Ishikawa (cell line): ENCODE data around the gene PLCH1.

Experiments
- CEBPB ChIP-seq: IDR thresholded peaks from 2 replicates; pipeline ENCODE4 v1.6.1; 2012
- CREB1 ChIP-seq: IDR thresholded peaks from 2 replicates; pipeline ENCODE4 v1.6.1; 2012; ENCODE audit warnings: low read depth
- EGR1 ChIP-seq: IDR thresholded peaks from 2 replicates; pipeline ENCODE4 v1.6.1; 2012
- EP300 ChIP-seq: IDR thresholded peaks from 2 replicates; pipeline ENCODE4 v1.6.1; 2012; ENCODE audit warnings: borderline replicate concordance
- FOXM1 ChIP-seq: IDR thresholded peaks from 2 replicates; pipeline ENCODE4 v1.6.1; 2012; ENCODE audit warnings: low read depth, borderline replicate concordance
- NFIC ChIP-seq: IDR thresholded peaks from 2 replicates; pipeline ENCODE4 v1.6.1; 2012
- RAD21 ChIP-seq: IDR thresholded peaks from 2 replicates; pipeline ENCODE4 v1.6.1; 2012; ENCODE audit warnings: low read depth
- TAF1 ChIP-seq: IDR thresholded peaks from 2 replicates; pipeline ENCODE4 v1.6.1; 2012; ENCODE audit warnings: low read depth, mild to moderate bottlenecking
- TCF12 ChIP-seq: IDR thresholded peaks from 2 replicates; pipeline ENCODE4 v1.6.1; 2012; ENCODE audit warnings: low read depth
- TEAD4 ChIP-seq: IDR thresholded peaks from 2 replicates; pipeline ENCODE4 v1.6.1; 2012
- YY1 ChIP-seq: IDR thresholded peaks from 2 replicates; pipeline ENCODE4 v1.6.1; 2012; ENCODE audit warnings: low read depth
- ZBTB7A ChIP-seq: IDR thresholded peaks from 2 replicates; pipeline ENCODE4 v1.6.1; 2012; ENCODE audit warnings: low read depth
- TF ChIP-seq, protein P1 (sequence below): IDR thresholded peaks from 2 replicates; pipeline ENCODE4 v1.6.1; 2012; ENCODE audit warnings: low read depth, mild to moderate bottlenecking
- TF ChIP-seq, protein P2 (sequence below): IDR thresholded peaks from 2 replicates; pipeline ENCODE4 v1.6.1; 2012
- TF ChIP-seq, protein P3 (sequence below): IDR thresholded peaks from 2 replicates; pipeline ENCODE4 v1.6.1; 2012

PLCH1 gene

DNA sequence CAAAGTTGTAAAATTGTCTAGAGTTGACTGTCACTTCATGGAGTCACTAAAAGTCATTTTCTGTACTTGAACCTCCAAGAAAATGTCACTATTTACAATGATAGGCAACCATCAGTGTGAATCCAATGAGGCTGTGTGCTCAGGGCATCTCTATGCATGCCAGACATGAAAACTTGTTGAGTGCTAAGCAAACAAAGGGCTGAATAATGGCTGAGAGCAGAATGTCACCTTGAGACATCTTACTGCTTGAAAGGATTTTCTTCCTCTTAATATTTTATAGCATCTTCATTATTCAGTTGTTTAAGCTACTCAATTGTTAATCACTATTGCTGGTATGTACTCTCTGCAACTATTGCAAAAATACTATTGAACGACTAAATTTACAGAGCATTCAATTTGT lies 184.7 kb downstream of the PLCH1 start:
- TF ChIP-seq EGR1 = no peak
- TF ChIP-seq EP300 = no peak
- TF ChIP-seq, protein P1, sequence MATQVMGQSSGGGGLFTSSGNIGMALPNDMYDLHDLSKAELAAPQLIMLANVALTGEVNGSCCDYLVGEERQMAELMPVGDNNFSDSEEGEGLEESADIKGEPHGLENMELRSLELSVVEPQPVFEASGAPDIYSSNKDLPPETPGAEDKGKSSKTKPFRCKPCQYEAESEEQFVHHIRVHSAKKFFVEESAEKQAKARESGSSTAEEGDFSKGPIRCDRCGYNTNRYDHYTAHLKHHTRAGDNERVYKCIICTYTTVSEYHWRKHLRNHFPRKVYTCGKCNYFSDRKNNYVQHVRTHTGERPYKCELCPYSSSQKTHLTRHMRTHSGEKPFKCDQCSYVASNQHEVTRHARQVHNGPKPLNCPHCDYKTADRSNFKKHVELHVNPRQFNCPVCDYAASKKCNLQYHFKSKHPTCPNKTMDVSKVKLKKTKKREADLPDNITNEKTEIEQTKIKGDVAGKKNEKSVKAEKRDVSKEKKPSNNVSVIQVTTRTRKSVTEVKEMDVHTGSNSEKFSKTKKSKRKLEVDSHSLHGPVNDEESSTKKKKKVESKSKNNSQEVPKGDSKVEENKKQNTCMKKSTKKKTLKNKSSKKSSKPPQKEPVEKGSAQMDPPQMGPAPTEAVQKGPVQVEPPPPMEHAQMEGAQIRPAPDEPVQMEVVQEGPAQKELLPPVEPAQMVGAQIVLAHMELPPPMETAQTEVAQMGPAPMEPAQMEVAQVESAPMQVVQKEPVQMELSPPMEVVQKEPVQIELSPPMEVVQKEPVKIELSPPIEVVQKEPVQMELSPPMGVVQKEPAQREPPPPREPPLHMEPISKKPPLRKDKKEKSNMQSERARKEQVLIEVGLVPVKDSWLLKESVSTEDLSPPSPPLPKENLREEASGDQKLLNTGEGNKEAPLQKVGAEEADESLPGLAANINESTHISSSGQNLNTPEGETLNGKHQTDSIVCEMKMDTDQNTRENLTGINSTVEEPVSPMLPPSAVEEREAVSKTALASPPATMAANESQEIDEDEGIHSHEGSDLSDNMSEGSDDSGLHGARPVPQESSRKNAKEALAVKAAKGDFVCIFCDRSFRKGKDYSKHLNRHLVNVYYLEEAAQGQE = no peak
- TF ChIP-seq ZBTB7A = no peak
- TF ChIP-seq, protein P2, sequence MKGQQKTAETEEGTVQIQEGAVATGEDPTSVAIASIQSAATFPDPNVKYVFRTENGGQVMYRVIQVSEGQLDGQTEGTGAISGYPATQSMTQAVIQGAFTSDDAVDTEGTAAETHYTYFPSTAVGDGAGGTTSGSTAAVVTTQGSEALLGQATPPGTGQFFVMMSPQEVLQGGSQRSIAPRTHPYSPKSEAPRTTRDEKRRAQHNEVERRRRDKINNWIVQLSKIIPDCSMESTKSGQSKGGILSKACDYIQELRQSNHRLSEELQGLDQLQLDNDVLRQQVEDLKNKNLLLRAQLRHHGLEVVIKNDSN = no peak
- TF ChIP-seq FOXM1 = no peak
- TF ChIP-seq CEBPB = no peak
- no peak for TF ChIP-seq YY1

DNA sequence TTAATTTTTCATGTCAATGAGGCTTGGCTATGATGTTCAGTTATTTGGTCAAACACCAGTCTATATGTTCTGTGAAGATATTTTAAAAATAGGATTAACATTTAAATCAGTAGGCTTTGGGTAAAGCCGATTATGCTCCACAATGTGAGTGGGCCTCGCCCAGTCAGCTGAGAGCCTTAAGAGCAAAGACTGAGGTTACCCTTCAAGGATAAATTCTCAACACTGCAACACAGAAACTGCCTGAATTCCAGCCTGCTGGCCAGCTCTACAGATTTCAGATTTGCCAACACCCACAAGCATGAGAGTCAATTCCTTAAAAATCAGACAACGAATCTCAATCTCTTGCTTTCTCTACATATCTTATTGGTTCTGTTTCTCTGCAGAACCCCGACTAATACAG lies 188.3 kb downstream of the PLCH1 start:
- TF ChIP-seq, protein P2 = no peak
- TF ChIP-seq TAF1 = no peak
- TF ChIP-seq YY1 = no peak
- TF ChIP-seq, protein P1 = no peak
- TF ChIP-seq, protein P3, sequence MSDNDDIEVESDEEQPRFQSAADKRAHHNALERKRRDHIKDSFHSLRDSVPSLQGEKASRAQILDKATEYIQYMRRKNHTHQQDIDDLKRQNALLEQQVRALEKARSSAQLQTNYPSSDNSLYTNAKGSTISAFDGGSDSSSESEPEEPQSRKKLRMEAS = no peak
- no peak for TF ChIP-seq RAD21
- no peak for TF ChIP-seq ZBTB7A
- no peak for TF ChIP-seq FOXM1
- no peak for TF ChIP-seq NFIC
- no peak for TF ChIP-seq EGR1
- TF ChIP-seq TCF12 = no peak
- TF ChIP-seq EP300 = no peak
- TF ChIP-seq CREB1 = no peak
- TF ChIP-seq TEAD4 = no peak
- no peak for TF ChIP-seq CEBPB

DNA sequence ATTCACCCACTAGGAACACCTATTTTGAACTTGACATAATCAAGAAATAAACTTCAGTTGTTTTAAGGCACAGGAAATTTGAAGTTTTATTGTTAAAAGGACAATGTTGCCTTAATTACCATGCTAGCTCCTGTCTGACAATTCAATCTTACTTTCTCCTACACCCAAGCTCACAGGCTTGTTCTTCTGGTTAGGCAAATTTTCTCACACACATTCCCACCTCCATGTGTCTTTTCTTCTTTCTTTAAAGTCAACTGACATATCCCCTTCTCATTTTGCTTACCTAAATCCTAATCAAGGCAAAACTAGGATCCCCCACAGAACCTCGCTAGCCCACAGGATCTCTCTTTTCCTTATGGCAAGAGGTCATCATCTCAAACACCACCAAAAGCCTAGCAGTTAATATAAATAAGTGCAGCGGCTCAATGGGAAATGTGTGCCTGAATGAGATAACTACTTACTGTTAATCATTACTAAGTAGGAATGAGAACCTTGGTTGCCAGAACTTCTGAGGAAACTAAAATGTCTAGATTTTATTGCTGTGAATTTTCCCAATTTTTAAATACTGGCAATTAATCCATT lies 189.3 kb downstream of the PLCH1 start:
- TF ChIP-seq TCF12 (no peak), CREB1 (no peak), YY1 (no peak), CEBPB (no peak), RAD21 (no peak), TEAD4 (no peak), TAF1 (no peak), EGR1 (no peak)
- TF ChIP-seq, protein P3 = no peak

DNA sequence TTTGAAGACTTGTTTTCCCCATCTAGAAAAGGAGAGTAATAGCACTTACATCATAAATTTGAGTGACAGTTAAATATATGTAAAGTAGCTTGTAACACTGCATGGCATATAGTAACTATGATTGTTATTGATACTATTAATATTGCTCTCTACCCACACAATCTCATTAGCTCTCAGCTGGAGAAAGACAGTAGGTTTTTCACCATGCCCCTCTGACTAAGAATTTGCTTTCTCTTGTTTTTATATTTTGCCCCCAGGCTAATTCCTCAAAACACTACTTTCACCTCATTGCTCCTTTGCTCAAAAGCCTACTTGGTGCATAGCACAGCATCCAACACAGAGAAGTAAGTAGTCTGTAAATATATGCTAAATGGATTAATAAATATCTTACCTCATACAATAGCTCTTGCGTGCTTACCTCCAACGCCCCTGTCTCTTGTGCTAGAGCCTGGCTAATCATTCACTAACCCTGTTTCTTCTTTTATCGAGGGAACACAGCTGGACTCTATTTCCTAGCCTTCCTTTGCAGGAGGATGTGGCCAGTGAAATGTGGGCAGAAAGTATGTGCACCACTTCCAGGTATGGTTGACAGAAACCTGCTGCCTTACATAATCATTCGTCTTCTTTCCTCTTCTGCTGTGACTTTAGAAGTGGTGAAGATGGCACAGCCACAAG lies 190.0 kb downstream of the PLCH1 start:
- TF ChIP-seq, protein P2 = no peak
- TF ChIP-seq CREB1 (no peak), TAF1 (no peak), YY1 (no peak), TEAD4 (no peak), FOXM1 (no peak), TCF12 (no peak), EGR1 (no peak), EP300 (no peak), ZBTB7A (no peak), CEBPB (no peak), NFIC (no peak)
- TF ChIP-seq, protein P3 = no peak

DNA sequence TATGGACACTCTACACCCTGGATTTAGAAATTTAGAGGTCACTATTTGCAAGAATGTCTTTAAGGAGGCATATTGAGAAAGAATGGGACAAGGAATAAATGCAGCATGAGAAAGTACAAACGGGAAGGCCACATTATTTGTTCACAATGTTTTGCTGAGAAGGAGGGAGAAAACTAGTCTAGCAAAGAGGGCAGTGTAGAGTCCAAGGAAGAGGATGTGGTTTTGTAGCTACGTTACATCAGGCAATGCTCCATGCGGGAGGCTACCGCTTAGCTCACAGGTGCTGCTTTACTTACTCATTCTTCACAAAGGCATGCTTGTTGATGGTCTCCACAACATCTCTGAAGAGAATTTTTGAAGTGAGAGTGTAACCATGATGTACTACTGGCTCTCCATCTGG lies 191.1 kb downstream of the PLCH1 start:
- TF ChIP-seq EP300 = no peak
- no peak for TF ChIP-seq TEAD4
- TF ChIP-seq EGR1 = no peak
- TF ChIP-seq, protein P1 = no peak
- no peak for TF ChIP-seq NFIC
- no peak for TF ChIP-seq CEBPB
- no peak for TF ChIP-seq FOXM1
- no peak for TF ChIP-seq ZBTB7A
- TF ChIP-seq CREB1 = no peak
- TF ChIP-seq RAD21 = no peak
